PC-3 (cell line): ENCODE results near the gene DIAPH2. TPM values are rescaled to one million over a fixed set of nuclear protein-coding genes. Genes with fewer than 3 reads are reported as not detected.

Source experiments
- ATAC-seq: fragments of 200-7000 bp; cut with Tn5 transposase; 2 replicates; pipeline ENCODE4 v1.9.1; 2020; ENCODE audit warnings: mild to moderate bottlenecking, moderate library complexity
- BruUV-seq: library from RNA; stranded (reverse); fragments of 400-500 nt; replicated peaks from 2 replicates; lab custom pipeline; 2021; lab: Mats Ljungman, UMichigan
- CTCF ChIA-PET: fragments of 300-600 bp; sonication (Branson Sonifier 250); formaldehyde crosslinking; loops from one replicate; lab custom pipeline; 2022; ENCODE audit warnings: antibody characterized with exemption; lab: Charles Lee
- POLR2A ChIA-PET: fragments of 300-600 bp; sonication (Branson Sonifier 250); formaldehyde crosslinking; loops from one replicate; lab custom pipeline; 2022; ENCODE audit warnings: antibody characterized with exemption; ENCODE audit not compliant: unreplicated experiment; lab: Charles Lee
- DNase-seq: peaks from one replicate; pipeline ENCODE4 v3.0.0-alpha.2; 2015
- H2AFZ ChIP-seq: fragments of 300-600 bp; sonication (generic); 2 replicates; pipeline ENCODE4 v1.6.0; 2016; ENCODE audit warnings: antibody characterized with exemption, low read length
- H3F3A ChIP-seq: fragments of 300-600 bp; sonication (generic); one replicate; pipeline ENCODE4 v1.6.0; 2017; ENCODE audit warnings: antibody characterized with exemption, low read length, control low read depth, mild to moderate bottlenecking; ENCODE audit not compliant: unreplicated experiment
- H3K27ac ChIP-seq: fragments of 300-600 bp; sonication (generic); 2 replicates; pipeline ENCODE4 v1.5.1; 2016; ENCODE audit warnings: mild to moderate bottlenecking, low read length
- H3K27me3 ChIP-seq: fragments of 300-600 bp; sonication (generic); 2 replicates; pipeline ENCODE4 v1.6.1; 2016; ENCODE audit warnings: low read length, mixed read lengths
- H3K36me3 ChIP-seq: fragments of 300-600 bp; sonication (generic); 2 replicates; pipeline ENCODE4 v1.6.1; 2016; ENCODE audit warnings: low read depth, mixed run types, low read length, mixed read lengths
- H3K4me1 ChIP-seq: fragments of 300-600 bp; sonication (generic); 2 replicates; pipeline ENCODE4 v1.5.1; 2016; ENCODE audit warnings: low read length; ENCODE audit not compliant: insufficient read depth
- H3K4me2 ChIP-seq: fragments of 300-600 bp; sonication (generic); 2 replicates; pipeline ENCODE4 v1.6.0; 2016; ENCODE audit warnings: low read length
- H3K4me3 ChIP-seq: fragments of 300-600 bp; sonication (generic); 2 replicates; pipeline ENCODE4 v1.5.1; 2016; ENCODE audit warnings: mild to moderate bottlenecking, low read length, mixed read lengths
- H3K79me2 ChIP-seq: fragments of 300-600 bp; sonication (generic); 2 replicates; pipeline ENCODE4 v1.6.1; 2017; ENCODE audit warnings: low read length, mixed read lengths
- H3K9ac ChIP-seq: fragments of 300-600 bp; sonication (generic); 2 replicates; pipeline ENCODE4 v1.6.0; 2016; ENCODE audit warnings: mild to moderate bottlenecking, low read length
- H3K9me2 ChIP-seq: fragments of 300-600 bp; sonication (generic); replicated peaks from 2 replicates; pipeline ENCODE4 v1.6.1; 2016; ENCODE audit warnings: mixed run types, low read length, mixed read lengths
- H3K9me3 ChIP-seq: fragments of 300-600 bp; sonication (generic); 2 replicates; pipeline ENCODE4 v1.6.1; 2016; ENCODE audit warnings: low read length, mixed read lengths
- H4K20me1 ChIP-seq: fragments of 300-600 bp; sonication (generic); 2 replicates; pipeline ENCODE4 v1.6.1; 2016; ENCODE audit warnings: low read length, mixed read lengths
- EZH2 ChIP-seq: fragments of 300-600 bp; sonication (generic); IDR thresholded peaks from one replicate; pipeline ENCODE4 v1.6.1; 2017; ENCODE audit warnings: antibody characterized with exemption, mild to moderate bottlenecking, low read length; ENCODE audit not compliant: unreplicated experiment
- EZH2phosphoT487 ChIP-seq: fragments of 300-600 bp; sonication (generic); IDR thresholded peaks from 2 replicates; pipeline ENCODE4 v1.6.1; 2018; ENCODE audit warnings: mild to moderate bottlenecking, antibody characterized with exemption, low read length, borderline replicate concordance
- intact Hi-C: fragments of 100-400 bp; cut with micrococcal nuclease; formaldehyde crosslinking; loops from 2 replicates; pipeline ENCODE4 v1.9.0; 2023
- total RNA-seq: library from RNA; depleted of rRNA; stranded (reverse); fragments of >200 nt; gene quantifications from 2 replicates; pipeline ENCODE4 v1.2.3, GENCODE V29; 2014
- TF ChIP-seq, protein P1 (sequence below): fragments of 300-600 bp; sonication (generic); conservative IDR thresholded peaks from 2 replicates; pipeline ENCODE4 v1.5.1; 2017; ENCODE audit warnings: antibody characterized with exemption, low read depth, mild to moderate bottlenecking, low read length

The DIAPH2 gene
- total RNA-seq, 1 experiment from 2014 or later: 15.1 TPM

DNA sequence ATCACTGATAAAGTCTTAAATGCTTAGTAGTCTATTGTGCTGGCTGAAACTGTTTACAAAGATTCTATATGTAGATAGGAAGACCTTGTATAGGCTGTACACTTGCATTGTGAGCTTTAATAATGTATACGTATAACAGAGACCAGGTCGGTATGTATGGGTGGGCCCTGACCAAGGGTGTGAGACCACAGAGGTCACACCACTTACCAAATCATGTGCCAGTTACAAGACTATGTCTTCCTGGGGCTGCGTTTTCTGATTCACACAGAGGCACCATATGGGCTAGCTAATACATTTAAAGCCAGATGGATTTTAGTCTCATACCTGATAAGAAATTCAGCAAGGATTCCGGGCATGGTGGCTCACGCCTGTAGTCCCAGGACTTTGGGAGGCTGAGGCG lies 8.8 kb downstream of the DIAPH2 start:
- TF ChIP-seq EZH2 (no peak), EZH2phosphoT487 (no peak)
- TF ChIP-seq, protein P1, sequence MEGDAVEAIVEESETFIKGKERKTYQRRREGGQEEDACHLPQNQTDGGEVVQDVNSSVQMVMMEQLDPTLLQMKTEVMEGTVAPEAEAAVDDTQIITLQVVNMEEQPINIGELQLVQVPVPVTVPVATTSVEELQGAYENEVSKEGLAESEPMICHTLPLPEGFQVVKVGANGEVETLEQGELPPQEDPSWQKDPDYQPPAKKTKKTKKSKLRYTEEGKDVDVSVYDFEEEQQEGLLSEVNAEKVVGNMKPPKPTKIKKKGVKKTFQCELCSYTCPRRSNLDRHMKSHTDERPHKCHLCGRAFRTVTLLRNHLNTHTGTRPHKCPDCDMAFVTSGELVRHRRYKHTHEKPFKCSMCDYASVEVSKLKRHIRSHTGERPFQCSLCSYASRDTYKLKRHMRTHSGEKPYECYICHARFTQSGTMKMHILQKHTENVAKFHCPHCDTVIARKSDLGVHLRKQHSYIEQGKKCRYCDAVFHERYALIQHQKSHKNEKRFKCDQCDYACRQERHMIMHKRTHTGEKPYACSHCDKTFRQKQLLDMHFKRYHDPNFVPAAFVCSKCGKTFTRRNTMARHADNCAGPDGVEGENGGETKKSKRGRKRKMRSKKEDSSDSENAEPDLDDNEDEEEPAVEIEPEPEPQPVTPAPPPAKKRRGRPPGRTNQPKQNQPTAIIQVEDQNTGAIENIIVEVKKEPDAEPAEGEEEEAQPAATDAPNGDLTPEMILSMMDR: no peak
- POLR2A ChIA-PET: no interaction called here
- no peak overlapping the region for H3K4me3 ChIP-seq
- H3K4me2 ChIP-seq: no peak overlapping the region
- no peak overlapping the region for H3K27ac ChIP-seq
- no TSS peak for BruUV-seq
- intact Hi-C loops: no loop called here
- CTCF ChIA-PET: no interaction called here
- H3K79me2 ChIP-seq: peaks cover 33% of the 10 kb centered on the region
- no peaks in the 10 kb centered on the region for H4K20me1 ChIP-seq
- no peaks in the 10 kb centered on the region for H3K4me1 ChIP-seq
- ATAC-seq: no peak
- H3K9me2 ChIP-seq: no peaks in the 10 kb centered on the region
- H3K36me3 ChIP-seq: no peaks in the 10 kb centered on the region
- no peak overlapping the region for H3K9ac ChIP-seq
- no peaks in the 10 kb centered on the region for H3K27me3 ChIP-seq
- DNase-seq: no peak
- H2AFZ ChIP-seq: no peak overlapping the region
- no peaks in the 10 kb centered on the region for H3K9me3 ChIP-seq
- H3F3A ChIP-seq: no peaks in the 10 kb centered on the region

DNA sequence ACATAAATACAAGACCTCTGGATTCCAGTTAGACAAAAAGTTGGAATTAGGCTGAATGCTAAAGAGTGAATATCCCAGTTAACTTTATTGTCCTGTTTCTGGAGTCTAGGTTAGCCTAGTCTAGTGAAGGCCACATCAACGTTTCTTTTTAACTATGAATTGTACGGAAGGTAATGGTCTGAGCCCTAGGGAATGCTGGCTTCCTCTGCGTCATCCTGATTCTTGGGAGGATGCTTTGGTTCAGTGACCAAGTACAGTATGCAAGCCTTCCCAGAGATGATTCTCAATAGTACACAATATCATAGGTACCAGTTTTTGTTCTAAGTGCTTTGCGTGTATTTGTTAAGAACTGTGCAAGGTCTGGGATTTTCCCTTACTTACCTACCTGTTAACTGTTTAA lies 11.8 kb downstream of the DIAPH2 start:
- peaks cover 8% of the 10 kb centered on the region; the same call in 1 of the 2 replicates for H3K79me2 ChIP-seq
- no peak overlapping the region for H3K4me2 ChIP-seq
- intact Hi-C loops: no loop called here
- TF ChIP-seq EZH2phosphoT487 (no peak), EZH2 (no peak)
- TF ChIP-seq, protein P1: no peak
- H3K36me3 ChIP-seq: no peaks in the 10 kb centered on the region
- ChIA-PET POLR2A (no interaction called here), CTCF (no interaction called here)
- no peaks in the 10 kb centered on the region for H3K9me3 ChIP-seq
- H4K20me1 ChIP-seq: no peaks in the 10 kb centered on the region
- no TSS peak for BruUV-seq
- no peaks in the 10 kb centered on the region for H3K4me1 ChIP-seq
- H3F3A ChIP-seq: no peaks in the 10 kb centered on the region
- H3K27ac ChIP-seq: no peak overlapping the region
- H3K4me3 ChIP-seq: no peak overlapping the region
- H3K9ac ChIP-seq: no peak overlapping the region
- no peak for ATAC-seq
- no peak overlapping the region for H2AFZ ChIP-seq
- DNase-seq: no peak
- no peaks in the 10 kb centered on the region for H3K9me2 ChIP-seq
- H3K27me3 ChIP-seq: no peaks in the 10 kb centered on the region

DNA sequence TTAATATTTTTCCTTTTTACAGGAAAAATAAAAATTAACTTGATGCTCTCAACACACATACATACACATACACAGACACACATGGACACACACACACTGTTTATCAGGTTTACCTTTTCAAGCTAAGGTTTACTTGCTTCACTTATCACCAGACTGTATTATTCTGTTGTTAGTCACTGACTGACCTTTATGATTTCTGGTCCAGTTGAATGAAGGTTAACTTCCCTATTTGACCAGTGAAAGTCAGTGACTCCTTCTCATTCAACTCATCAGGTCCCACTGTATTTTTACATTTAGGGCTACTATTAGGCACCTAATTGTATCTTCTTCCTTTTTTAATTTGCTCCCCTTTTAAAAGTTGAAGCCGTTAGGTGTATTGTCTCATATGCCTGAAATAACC lies 16.0 kb downstream of the DIAPH2 start:
- Histone ChIP-seq H3K4me3 (no peak overlapping the region), H2AFZ (no peak overlapping the region), H3F3A (no peaks in the 10 kb centered on the region), H3K9me3 (no peaks in the 10 kb centered on the region), H3K79me2 (0 out of 2 replicates have a peak, but pooled peaks cover 4% of the 10 kb centered on the region), H3K4me2 (no peak overlapping the region), H3K4me1 (peaks cover 5% of the 10 kb centered on the region), H4K20me1 (no peaks in the 10 kb centered on the region), H3K9me2 (no peaks in the 10 kb centered on the region), H3K27ac (no peak overlapping the region), H3K27me3 (no peaks in the 10 kb centered on the region), H3K9ac (no peak overlapping the region), H3K36me3 (no peaks in the 10 kb centered on the region)
- CTCF ChIA-PET: interaction anchor here (0.6 kb wide), 1 partner anchor 60 kb away, joined by 4 read pairs; no protein-coding TSS in a partner anchor
- TF ChIP-seq EZH2 (no peak), EZH2phosphoT487 (no peak)
- TF ChIP-seq, protein P1: no peak
- POLR2A ChIA-PET: no interaction called here
- no TSS peak for BruUV-seq
- ATAC-seq: no peak
- intact Hi-C loops: no loop called here
- no peak for DNase-seq
